ENCODE measurements around the gene CAVIN4. TPM values are rescaled to one million over a fixed set of nuclear protein-coding genes. Genes with fewer than 3 reads are reported as not detected.

Gene CAVIN4
- total RNA-seq (2014; rRNA removed) = 0.95 and 1.0 TPM in 2 replicates
- Bru-seq, nascent RNA = percentile 51 among the genes with signal in this experiment
- percentile 71 among the genes with signal in this experiment for BruChase-seq, experiment 1, labeled RNA remaining after a 6-hour chase
- BruChase-seq, experiment 2, labeled RNA remaining after a 2-hour chase = percentile 58 among the genes with signal in this experiment
- long read RNA-seq = 0 reads

DNA sequence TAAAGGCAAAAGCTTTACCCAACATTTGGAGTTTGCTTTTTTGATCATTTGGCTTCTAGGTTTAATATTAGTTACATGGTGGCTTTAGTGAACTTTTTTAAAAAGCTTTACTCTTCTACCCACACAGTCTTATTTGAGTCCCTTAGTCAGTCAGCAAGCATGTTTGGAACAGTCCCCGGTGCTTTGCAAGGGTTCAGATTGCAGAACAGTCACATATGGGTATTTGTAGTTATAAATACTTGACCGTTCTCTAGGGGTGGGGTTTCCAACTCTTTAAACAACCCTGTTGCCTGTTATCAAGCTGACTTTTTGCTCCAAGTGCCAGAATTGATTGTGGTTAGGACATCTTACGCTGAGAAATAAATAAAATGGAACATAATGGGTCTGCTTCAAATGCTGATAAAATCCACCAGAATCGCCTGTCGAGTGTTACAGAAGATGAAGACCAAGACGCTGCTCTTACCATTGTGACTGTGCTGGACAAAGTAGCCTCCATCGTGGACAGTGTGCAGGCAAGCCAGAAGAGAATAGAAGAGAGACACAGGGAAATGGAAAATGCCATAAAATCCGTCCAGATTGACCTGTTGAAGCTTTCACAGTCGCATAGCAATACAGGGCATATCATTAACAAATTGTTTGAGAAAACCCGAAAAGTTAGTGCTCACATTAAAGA is at the start of gene CAVIN4:
Gene CAVIN4 (plus strand): TSS at position 304 of the 673 bp plus-strand sequence. CDS start 65 bp downstream, at position 369.
- Histone ChIP-seq H3F3A (ENCODE audit: low read length, unreplicated experiment) (no peaks in the 10 kb centered on the region), H3K9me2 (replicated peaks; ENCODE audit: low read length) (no peaks in the 10 kb centered on the region), H3K9me3 (ENCODE audit: low read length) (no peaks in the 10 kb centered on the region), H2AFZ (ENCODE audit: low read length) (no peak within 1 kb of the TSS), H3K79me2 (ENCODE audit: low read length) (no peaks in the 10 kb centered on the region), H3K4me1 (ENCODE audit: insufficient read depth, low read length) (peaks cover 20% of the 10 kb centered on the region), H3K27ac (ENCODE audit: low read length) (no peak within 1 kb of the TSS), H3K9ac (ENCODE audit: low read length) (no peak within 1 kb of the TSS), H3K4me2 (ENCODE audit: low read length) (no peak within 1 kb of the TSS), H3K27me3 (ENCODE audit: low read length) (no peaks in the 10 kb centered on the region), H3K4me3 (ENCODE audit: low read length) (no peak within 1 kb of the TSS), H3K36me3 (ENCODE audit: low read depth, low read length) (no peaks in the 10 kb centered on the region), H4K20me1 (ENCODE audit: low read length) (no peaks in the 10 kb centered on the region)
- ChIA-PET CTCF (no interaction called here), POLR2A (ENCODE audit: unreplicated experiment) (no interaction called here)
- no peak for TF ChIP-seq EZH2 (IDR thresholded peaks at IDR 0.05; ENCODE audit: low read length, unreplicated experiment)
- no peak for TF ChIP-seq EZH2phosphoT487 (IDR thresholded peaks at IDR 0.05; ENCODE audit: borderline replicate concordance, low read length)
- TF ChIP-seq CTCF (conservative IDR thresholded peaks at IDR 0.05; ENCODE audit: low read depth, low read length) = no peak
- intact Hi-C loops (cut with micrococcal nuclease) = no loop called here
- ATAC-seq (no peak), DNase-seq (no peak)
- no TSS peak for BruUV-seq (replicated peaks)

- H3K27ac ChIP-seq (ENCODE audit: low read length) = no peak overlapping the region
- no peaks in the 10 kb centered on the region for H3K79me2 ChIP-seq (ENCODE audit: low read length)
- H2AFZ ChIP-seq (ENCODE audit: low read length) = no peak overlapping the region
- no peaks in the 10 kb centered on the region for H3F3A ChIP-seq (ENCODE audit: low read length, unreplicated experiment)
- ATAC-seq = no peak
- H3K4me1 ChIP-seq (ENCODE audit: insufficient read depth, low read length) = no peaks in the 10 kb centered on the region
- BruUV-seq (replicated peaks) = no TSS peak
- DNase-seq = no peak
- no peaks in the 10 kb centered on the region for H3K9me3 ChIP-seq (ENCODE audit: low read length)
- H3K4me2 ChIP-seq (ENCODE audit: low read length) = no peak overlapping the region
- no peaks in the 10 kb centered on the region for H4K20me1 ChIP-seq (ENCODE audit: low read length)
- H3K4me3 ChIP-seq (ENCODE audit: low read length) = no peak overlapping the region
- intact Hi-C loops (cut with micrococcal nuclease) = no loop called here
- TF ChIP-seq CTCF (conservative IDR thresholded peaks at IDR 0.05; ENCODE audit: low read depth, low read length) (no peak), EZH2phosphoT487 (IDR thresholded peaks at IDR 0.05; ENCODE audit: borderline replicate concordance, low read length) (no peak), EZH2 (IDR thresholded peaks at IDR 0.05; ENCODE audit: low read length, unreplicated experiment) (no peak)
- H3K27me3 ChIP-seq (ENCODE audit: low read length) = no peaks in the 10 kb centered on the region
- POLR2A ChIA-PET (ENCODE audit: unreplicated experiment) = no interaction called here
- H3K9ac ChIP-seq (ENCODE audit: low read length) = no peak overlapping the region
- no peaks in the 10 kb centered on the region for H3K36me3 ChIP-seq (ENCODE audit: low read depth, low read length)
- CTCF ChIA-PET = no interaction called here
- no peaks in the 10 kb centered on the region for H3K9me2 ChIP-seq (replicated peaks; ENCODE audit: low read length)
These were observed 43.5 kb upstream of the CAVIN4 start for GRCh38 chr9:100534401-100534800.

DNA sequence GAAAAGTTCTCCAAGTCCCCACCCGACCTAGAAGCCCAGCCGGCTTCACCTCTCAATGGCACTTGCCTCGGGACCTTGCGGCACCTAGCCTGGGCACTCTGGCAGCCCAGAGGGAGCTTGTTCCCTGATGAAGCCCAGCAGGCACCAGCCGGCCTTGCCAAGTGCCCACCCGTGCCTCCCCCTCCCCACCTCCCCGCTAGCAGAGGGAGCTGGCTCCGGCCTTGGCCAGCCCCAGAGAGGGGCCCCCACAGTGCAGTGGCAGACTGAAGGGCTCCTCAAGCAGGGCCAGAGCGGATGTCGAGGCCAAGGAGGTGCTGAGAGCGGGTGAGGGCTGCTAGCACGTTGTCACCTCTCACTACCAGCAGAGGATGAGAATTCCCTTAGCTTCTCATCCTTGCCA is 37.6 kb upstream of the CAVIN4 start:
- no peak overlapping the region for H3K4me3 ChIP-seq (ENCODE audit: low read length)
- no peaks in the 10 kb centered on the region for H3K27me3 ChIP-seq (ENCODE audit: low read length)
- CTCF ChIA-PET = no interaction called here
- POLR2A ChIA-PET (ENCODE audit: unreplicated experiment) = interaction anchor here (0.7 kb wide), 1 partner anchor 17 kb away, joined by 3 read pairs; no protein-coding TSS in a partner anchor
- no peaks in the 10 kb centered on the region for H3K4me1 ChIP-seq (ENCODE audit: insufficient read depth, low read length)
- H3K79me2 ChIP-seq (ENCODE audit: low read length) = no peaks in the 10 kb centered on the region
- H3K36me3 ChIP-seq (ENCODE audit: low read depth, low read length) = no peaks in the 10 kb centered on the region
- no peak overlapping the region for H3K27ac ChIP-seq (ENCODE audit: low read length)
- no TSS peak for BruUV-seq (replicated peaks)
- no peaks in the 10 kb centered on the region for H3F3A ChIP-seq (ENCODE audit: low read length, unreplicated experiment)
- H2AFZ ChIP-seq (ENCODE audit: low read length) = no peak overlapping the region
- no peaks in the 10 kb centered on the region for H3K9me3 ChIP-seq (ENCODE audit: low read length)
- ATAC-seq = no peak
- intact Hi-C loops (cut with micrococcal nuclease) = no loop called here
- TF ChIP-seq CTCF (conservative IDR thresholded peaks at IDR 0.05; ENCODE audit: low read depth, low read length) = no peak
- TF ChIP-seq EZH2 (IDR thresholded peaks at IDR 0.05; ENCODE audit: low read length, unreplicated experiment) = no peak
- TF ChIP-seq EZH2phosphoT487 (IDR thresholded peaks at IDR 0.05; ENCODE audit: borderline replicate concordance, low read length) = no peak
- H3K4me2 ChIP-seq (ENCODE audit: low read length) = no peak overlapping the region
- no peaks in the 10 kb centered on the region for H3K9me2 ChIP-seq (replicated peaks; ENCODE audit: low read length)
- no peak for DNase-seq
- H4K20me1 ChIP-seq (ENCODE audit: low read length) = no peaks in the 10 kb centered on the region
- no peak overlapping the region for H3K9ac ChIP-seq (ENCODE audit: low read length)
